Loucy (cell line): ENCODE data around the gene MPZ.

ENCODE experiments used
- H2AFZ ChIP-seq: fragments of 200-600 bp; sonication (generic); 2 replicates; pipeline ENCODE4 v1.6.0; 2016; ENCODE audit warnings: antibody characterized with exemption, mild to moderate bottlenecking, low read length, moderate library complexity
- H3F3A ChIP-seq: fragments of 200-600 bp; 2 replicates; pipeline ENCODE4 v1.6.0; 2016; ENCODE audit warnings: antibody characterized with exemption, low read depth, mild to moderate bottlenecking
- H3K27me3 ChIP-seq: fragments of 200-600 bp; sonication (generic); 2 replicates; pipeline ENCODE4 v1.6.1; 2014; ENCODE audit warnings: low read length, mild to moderate bottlenecking; ENCODE audit not compliant: insufficient read depth, poor library complexity, severe bottlenecking
- H3K36me3 ChIP-seq: fragments of 200-600 bp; sonication (generic); 2 replicates; pipeline ENCODE4 v1.6.1; 2016; ENCODE audit warnings: low read length; ENCODE audit not compliant: insufficient read depth
- H3K4me1 ChIP-seq: fragments of 200-600 bp; sonication (generic); 2 replicates; pipeline ENCODE4 v1.5.1; 2014; ENCODE audit warnings: low read length, mild to moderate bottlenecking; ENCODE audit not compliant: insufficient read depth, poor library complexity, severe bottlenecking
- H3K4me2 ChIP-seq: fragments of 200-600 bp; sonication (generic); 2 replicates; pipeline ENCODE4 v1.6.0; 2014; ENCODE audit warnings: antibody characterized with exemption, low read length, low read depth, mild to moderate bottlenecking; ENCODE audit not compliant: poor library complexity, severe bottlenecking
- H3K4me3 ChIP-seq: fragments of 200-600 bp; sonication (generic); 2 replicates; pipeline ENCODE4 v1.5.1; 2014; ENCODE audit warnings: low read length, mild to moderate bottlenecking, mixed read lengths; ENCODE audit not compliant: poor library complexity, severe bottlenecking
- H3K79me2 ChIP-seq: fragments of 200-600 bp; sonication (generic); 2 replicates; pipeline ENCODE4 v1.6.1; 2014; ENCODE audit warnings: low read length; ENCODE audit not compliant: insufficient read depth
- H3K9ac ChIP-seq: fragments of 200-600 bp; sonication (generic); 2 replicates; pipeline ENCODE4 v1.6.0; 2014; ENCODE audit warnings: mild to moderate bottlenecking, low read depth, low read length, moderate library complexity; ENCODE audit not compliant: poor library complexity, severe bottlenecking
- H3K9me2 ChIP-seq: fragments of 200-600 bp; sonication (generic); replicated peaks from 2 replicates; pipeline ENCODE4 v1.6.1; 2016; ENCODE audit warnings: low read depth, low read length, mixed read lengths
- H3K9me3 ChIP-seq: fragments of 200-600 bp; sonication (generic); 2 replicates; pipeline ENCODE4 v1.6.1; 2014; ENCODE audit warnings: mild to moderate bottlenecking, antibody characterized with exemption, low read length, low read depth; ENCODE audit not compliant: insufficient read depth
- H4K20me1 ChIP-seq: fragments of 200-600 bp; sonication (generic); 2 replicates; pipeline ENCODE4 v1.6.0; 2014; ENCODE audit warnings: antibody characterized with exemption, low read length, mild to moderate bottlenecking; ENCODE audit not compliant: insufficient read depth, poor library complexity, severe bottlenecking
- EZH2phosphoT487 ChIP-seq: fragments of 200-600 bp; IDR thresholded peaks from 2 replicates; pipeline ENCODE4 v1.6.1; 2018; ENCODE audit warnings: antibody characterized with exemption, mild to moderate bottlenecking, moderate library complexity, borderline replicate concordance
- TF ChIP-seq, protein P1 (sequence below): fragments of 200-600 bp; sonication (generic); conservative IDR thresholded peaks from 2 replicates; pipeline ENCODE4 v1.5.1; 2014; ENCODE audit warnings: mild to moderate bottlenecking, antibody characterized with exemption, low read length

MPZ gene

GRCh38 chr1:161342177-161342576 is 32.4 kb upstream of the MPZ start:
- H3K4me2 ChIP-seq: no peak overlapping the region
- no peaks in the 10 kb centered on the region for H3K9me3 ChIP-seq
- H3K4me1 ChIP-seq: no peaks in the 10 kb centered on the region
- H3K4me3 ChIP-seq: no peak overlapping the region
- H3F3A ChIP-seq: no peaks in the 10 kb centered on the region
- H3K36me3 ChIP-seq: peaks cover 27% of the 10 kb centered on the region; the same call in 1 of the 2 replicates
- no peak overlapping the region for H2AFZ ChIP-seq
- H4K20me1 ChIP-seq: no peaks in the 10 kb centered on the region
- no peak overlapping the region for H3K9ac ChIP-seq
- H3K79me2 ChIP-seq: no peaks in the 10 kb centered on the region
- no peaks in the 10 kb centered on the region for H3K27me3 ChIP-seq
- TF ChIP-seq, protein P1, sequence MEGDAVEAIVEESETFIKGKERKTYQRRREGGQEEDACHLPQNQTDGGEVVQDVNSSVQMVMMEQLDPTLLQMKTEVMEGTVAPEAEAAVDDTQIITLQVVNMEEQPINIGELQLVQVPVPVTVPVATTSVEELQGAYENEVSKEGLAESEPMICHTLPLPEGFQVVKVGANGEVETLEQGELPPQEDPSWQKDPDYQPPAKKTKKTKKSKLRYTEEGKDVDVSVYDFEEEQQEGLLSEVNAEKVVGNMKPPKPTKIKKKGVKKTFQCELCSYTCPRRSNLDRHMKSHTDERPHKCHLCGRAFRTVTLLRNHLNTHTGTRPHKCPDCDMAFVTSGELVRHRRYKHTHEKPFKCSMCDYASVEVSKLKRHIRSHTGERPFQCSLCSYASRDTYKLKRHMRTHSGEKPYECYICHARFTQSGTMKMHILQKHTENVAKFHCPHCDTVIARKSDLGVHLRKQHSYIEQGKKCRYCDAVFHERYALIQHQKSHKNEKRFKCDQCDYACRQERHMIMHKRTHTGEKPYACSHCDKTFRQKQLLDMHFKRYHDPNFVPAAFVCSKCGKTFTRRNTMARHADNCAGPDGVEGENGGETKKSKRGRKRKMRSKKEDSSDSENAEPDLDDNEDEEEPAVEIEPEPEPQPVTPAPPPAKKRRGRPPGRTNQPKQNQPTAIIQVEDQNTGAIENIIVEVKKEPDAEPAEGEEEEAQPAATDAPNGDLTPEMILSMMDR: no peak
- TF ChIP-seq EZH2phosphoT487: no peak
- H3K9me2 ChIP-seq: no peaks in the 10 kb centered on the region

DNA sequence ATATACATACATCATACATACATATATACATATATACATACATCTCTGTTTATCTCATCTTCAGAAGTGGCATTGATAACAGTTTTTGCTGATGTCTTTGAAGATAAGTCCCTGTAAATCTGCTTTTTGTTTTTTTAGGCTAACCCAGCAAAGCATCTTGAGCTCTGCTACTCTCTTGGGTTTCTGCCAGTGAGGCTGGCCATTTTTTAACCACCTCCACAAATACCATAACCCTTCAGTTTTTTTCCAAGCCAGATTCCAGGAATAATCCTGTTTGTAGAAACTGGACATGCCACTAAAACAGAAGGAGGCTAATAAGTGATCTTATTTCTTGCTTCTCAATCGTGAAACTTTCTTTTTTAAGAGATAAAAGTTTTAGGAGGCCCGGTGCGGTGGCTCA is 26.0 kb upstream of the MPZ start:
- no peaks in the 10 kb centered on the region for H3K9me2 ChIP-seq
- H3K9ac ChIP-seq: no peak overlapping the region
- TF ChIP-seq, protein P1: no peak
- TF ChIP-seq EZH2phosphoT487: no peak
- peaks cover 20% of the 10 kb centered on the region; the same call in 1 of the 2 replicates for H3K36me3 ChIP-seq
- H3K4me2 ChIP-seq: no peak overlapping the region
- no peaks in the 10 kb centered on the region for H3K4me1 ChIP-seq
- H3F3A ChIP-seq: no peaks in the 10 kb centered on the region
- H4K20me1 ChIP-seq: no peaks in the 10 kb centered on the region
- H3K79me2 ChIP-seq: no peaks in the 10 kb centered on the region
- H3K4me3 ChIP-seq: no peak overlapping the region
- no peaks in the 10 kb centered on the region for H3K27me3 ChIP-seq
- no peaks in the 10 kb centered on the region for H3K9me3 ChIP-seq
- H2AFZ ChIP-seq: no peak overlapping the region

DNA sequence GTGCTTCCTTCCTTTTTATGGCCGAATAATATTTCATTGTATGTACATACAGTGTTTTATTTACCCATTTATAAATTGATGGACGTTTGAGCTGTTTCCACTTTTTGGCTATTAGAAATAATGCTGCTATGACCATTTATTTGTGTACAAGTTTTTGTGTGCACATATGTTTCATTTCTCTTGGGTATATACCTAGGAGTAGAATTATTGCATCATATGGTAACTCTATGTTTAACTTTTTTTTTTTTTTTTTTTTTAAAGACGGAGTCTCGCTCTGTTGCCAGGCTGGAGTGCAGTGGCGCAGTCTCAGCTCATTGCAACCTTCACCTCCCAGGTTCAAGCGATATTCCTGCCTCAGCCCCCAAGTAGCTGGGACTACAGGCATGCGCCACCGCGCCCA is 23.4 kb upstream of the MPZ start:
- no peak overlapping the region for H3K4me2 ChIP-seq
- H3K9me3 ChIP-seq: no peaks in the 10 kb centered on the region
- no peak overlapping the region for H2AFZ ChIP-seq
- H3K27me3 ChIP-seq: no peaks in the 10 kb centered on the region
- no peaks in the 10 kb centered on the region for H3K79me2 ChIP-seq
- no peaks in the 10 kb centered on the region for H4K20me1 ChIP-seq
- no peak overlapping the region for H3K9ac ChIP-seq
- no peak overlapping the region for H3K4me3 ChIP-seq
- H3K36me3 ChIP-seq: peaks cover 19% of the 10 kb centered on the region; the same call in 1 of the 2 replicates
- H3K9me2 ChIP-seq: no peaks in the 10 kb centered on the region
- no peaks in the 10 kb centered on the region for H3K4me1 ChIP-seq
- TF ChIP-seq, protein P1: no peak
- no peak for TF ChIP-seq EZH2phosphoT487
- H3F3A ChIP-seq: no peaks in the 10 kb centered on the region
